Measurements from ENCODE around the gene SETD1A.
"Not testable (repeated sequence)": the region's sequence is repeated elsewhere in the genome, so short reads cannot be mapped to it uniquely, and the experiment has no call there.

Gene SETD1A

DNA sequence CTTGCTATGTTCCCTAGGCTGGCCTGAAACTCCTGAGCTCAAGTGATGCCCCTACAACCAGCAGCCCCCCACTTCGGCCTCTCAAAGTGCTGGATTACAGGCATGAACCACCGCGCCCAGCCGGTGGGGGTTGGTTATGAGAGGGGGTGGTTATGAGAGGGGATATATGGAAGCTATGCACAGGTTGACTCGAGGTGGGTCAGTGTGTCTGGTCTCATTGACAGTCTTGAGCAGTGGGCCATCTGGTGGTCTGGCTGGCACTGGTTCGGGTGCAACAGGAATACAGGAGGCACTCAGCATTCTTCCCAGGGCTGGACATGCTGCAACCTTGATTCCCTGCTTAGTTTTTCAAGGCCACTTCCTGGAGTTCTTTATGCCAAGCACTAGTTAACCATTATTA is 58.5 kb downstream of the SETD1A start:
- no peaks in the 10 kb centered on the region for H3K27me3 ChIP-seq (ENCODE audit: low read depth, low read length)
- H2AFZ ChIP-seq (ENCODE audit: low read depth, low read length): no peak overlapping the region
- no peak overlapping the region for H3K9ac ChIP-seq (ENCODE audit: low read length)
- H3K79me2 ChIP-seq (ENCODE audit: low read length): no peaks in the 10 kb centered on the region
- no peak for TF ChIP-seq EZH2phosphoT487 (IDR thresholded peaks at IDR 0.05; ENCODE audit: low read depth)
- TF ChIP-seq, protein P1, sequence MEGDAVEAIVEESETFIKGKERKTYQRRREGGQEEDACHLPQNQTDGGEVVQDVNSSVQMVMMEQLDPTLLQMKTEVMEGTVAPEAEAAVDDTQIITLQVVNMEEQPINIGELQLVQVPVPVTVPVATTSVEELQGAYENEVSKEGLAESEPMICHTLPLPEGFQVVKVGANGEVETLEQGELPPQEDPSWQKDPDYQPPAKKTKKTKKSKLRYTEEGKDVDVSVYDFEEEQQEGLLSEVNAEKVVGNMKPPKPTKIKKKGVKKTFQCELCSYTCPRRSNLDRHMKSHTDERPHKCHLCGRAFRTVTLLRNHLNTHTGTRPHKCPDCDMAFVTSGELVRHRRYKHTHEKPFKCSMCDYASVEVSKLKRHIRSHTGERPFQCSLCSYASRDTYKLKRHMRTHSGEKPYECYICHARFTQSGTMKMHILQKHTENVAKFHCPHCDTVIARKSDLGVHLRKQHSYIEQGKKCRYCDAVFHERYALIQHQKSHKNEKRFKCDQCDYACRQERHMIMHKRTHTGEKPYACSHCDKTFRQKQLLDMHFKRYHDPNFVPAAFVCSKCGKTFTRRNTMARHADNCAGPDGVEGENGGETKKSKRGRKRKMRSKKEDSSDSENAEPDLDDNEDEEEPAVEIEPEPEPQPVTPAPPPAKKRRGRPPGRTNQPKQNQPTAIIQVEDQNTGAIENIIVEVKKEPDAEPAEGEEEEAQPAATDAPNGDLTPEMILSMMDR (IDR thresholded peaks at IDR 0.05; ENCODE audit: low read depth, low read length): peak; percentile 13; the same call in 1 of the 2 replicates
- H4K20me1 ChIP-seq (ENCODE audit: insufficient read depth, low read length): no peaks in the 10 kb centered on the region
- peaks cover 2% of the 10 kb centered on the region; the same call in 1 of the 2 replicates for H3K4me1 ChIP-seq (ENCODE audit: low read length)
- no peak overlapping the region for H3K27ac ChIP-seq (ENCODE audit: low read length)
- H3K36me3 ChIP-seq (replicated peaks; ENCODE audit: low read depth, low read length): no peaks in the 10 kb centered on the region
- no peak overlapping the region for H3K4me2 ChIP-seq (ENCODE audit: low read length)
- H3K4me3 ChIP-seq (ENCODE audit: low read length): no peak overlapping the region
- H3K9me3 ChIP-seq (ENCODE audit: insufficient read depth, low read length): no peaks in the 10 kb centered on the region

DNA sequence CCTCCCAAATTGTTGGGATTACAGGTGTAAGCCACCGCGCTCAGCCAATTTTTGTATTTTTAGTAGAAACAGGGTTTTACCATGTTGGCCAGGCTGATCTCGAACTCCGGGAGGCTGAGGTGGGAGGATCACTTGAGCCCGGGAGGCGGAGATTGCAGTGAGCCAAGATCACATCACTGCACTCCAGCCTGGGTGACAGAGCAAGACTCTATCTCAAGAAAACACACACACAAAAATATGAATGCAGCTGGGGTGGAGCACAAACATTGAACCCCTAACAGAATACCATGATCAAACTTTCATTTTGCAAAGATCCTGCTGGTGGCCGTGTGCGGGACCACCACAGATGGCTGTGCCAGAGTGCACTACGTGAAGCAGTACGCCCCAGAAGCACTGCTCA is 60.2 kb downstream of the SETD1A start:
- not testable (repeated sequence) for H3K4me2 ChIP-seq (ENCODE audit: low read length); H3K4me3 ChIP-seq (ENCODE audit: low read length); H3K79me2 ChIP-seq (ENCODE audit: low read length); H3K27me3 ChIP-seq (ENCODE audit: low read depth, low read length); H3K9ac ChIP-seq (ENCODE audit: low read length); H3K27ac ChIP-seq (ENCODE audit: low read length); H3K36me3 ChIP-seq (replicated peaks; ENCODE audit: low read depth, low read length); H4K20me1 ChIP-seq (ENCODE audit: insufficient read depth, low read length); H3K4me1 ChIP-seq (ENCODE audit: low read length); H2AFZ ChIP-seq (ENCODE audit: low read depth, low read length); H3K9me3 ChIP-seq (ENCODE audit: insufficient read depth, low read length)

DNA sequence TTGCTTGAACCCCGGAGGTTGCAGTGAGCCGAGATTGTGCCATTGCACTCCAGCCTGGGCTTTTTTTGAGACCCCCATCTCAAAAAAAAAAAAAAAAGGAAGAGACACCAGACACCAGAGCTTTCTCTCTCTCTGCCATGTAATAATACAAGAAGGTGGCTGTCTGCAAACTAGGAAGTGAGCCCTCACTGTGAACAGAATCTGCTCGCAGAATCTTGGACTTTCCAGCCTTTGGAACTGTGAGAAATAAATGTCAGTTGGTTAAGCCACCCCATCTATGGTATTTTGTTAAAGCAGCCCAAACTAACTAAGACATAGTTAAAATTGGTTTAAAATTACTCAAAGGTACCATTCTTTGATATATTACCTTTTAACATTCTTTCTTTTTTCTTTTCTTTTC is 63.0 kb downstream of the SETD1A start:
- no peak overlapping the region for H3K27ac ChIP-seq (ENCODE audit: low read length)
- no peak overlapping the region for H3K4me2 ChIP-seq (ENCODE audit: low read length)
- no peaks in the 10 kb centered on the region for H4K20me1 ChIP-seq (ENCODE audit: insufficient read depth, low read length)
- H3K9ac ChIP-seq (ENCODE audit: low read length): no peak overlapping the region
- H3K4me3 ChIP-seq (ENCODE audit: low read length): no peak overlapping the region
- H3K27me3 ChIP-seq (ENCODE audit: low read depth, low read length): no peaks in the 10 kb centered on the region
- H3K79me2 ChIP-seq (ENCODE audit: low read length): no peaks in the 10 kb centered on the region
- peaks cover 2% of the 10 kb centered on the region; the same call in 1 of the 2 replicates for H3K4me1 ChIP-seq (ENCODE audit: low read length)
- H3K9me3 ChIP-seq (ENCODE audit: insufficient read depth, low read length): no peaks in the 10 kb centered on the region
- no peaks in the 10 kb centered on the region for H3K36me3 ChIP-seq (replicated peaks; ENCODE audit: low read depth, low read length)
- TF ChIP-seq, protein P1 (IDR thresholded peaks at IDR 0.05; ENCODE audit: low read depth, low read length): no peak
- TF ChIP-seq EZH2phosphoT487 (IDR thresholded peaks at IDR 0.05; ENCODE audit: low read depth): no peak
- H2AFZ ChIP-seq (ENCODE audit: low read depth, low read length): no peak overlapping the region

- Histone ChIP-seq H3K9me3 (ENCODE audit: insufficient read depth, low read length) (no peaks in the 10 kb centered on the region), H3K27me3 (ENCODE audit: low read depth, low read length) (no peaks in the 10 kb centered on the region), H2AFZ (ENCODE audit: low read depth, low read length) (no peak overlapping the region), H3K79me2 (ENCODE audit: low read length) (no peaks in the 10 kb centered on the region), H3K4me3 (ENCODE audit: low read length) (no peak overlapping the region), H3K4me1 (ENCODE audit: low read length) (peaks cover 2% of the 10 kb centered on the region; the same call in 1 of the 2 replicates), H3K27ac (ENCODE audit: low read length) (no peak overlapping the region), H3K4me2 (ENCODE audit: low read length) (no peak overlapping the region), H3K9ac (ENCODE audit: low read length) (no peak overlapping the region), H3K36me3 (replicated peaks; ENCODE audit: low read depth, low read length) (no peaks in the 10 kb centered on the region), H4K20me1 (ENCODE audit: insufficient read depth, low read length) (no peaks in the 10 kb centered on the region)
- TF ChIP-seq, protein P1 (IDR thresholded peaks at IDR 0.05; ENCODE audit: low read depth, low read length): no peak
- TF ChIP-seq EZH2phosphoT487 (IDR thresholded peaks at IDR 0.05; ENCODE audit: low read depth): no peak
Observed at GRCh38 chr16:31022544-31023251, 65.1 kb downstream of the SETD1A start.
